Measurements from ENCODE around the gene HACD3.

Gene HACD3

GRCh38 chr15:65576664-65577063 is 46.4 kb downstream of the HACD3 start:
- no peak for TF ChIP-seq CTCF (IDR thresholded peaks at IDR 0.05; ENCODE audit: low read depth, low read length)
- DNase-seq (ENCODE audit: low read depth, low spot score) = peak; percentile 70
- in situ Hi-C loops (cut with HindIII; ENCODE audit: low sequenced_read_pairs) = no loop called here

GRCh38 chr15:65577129-65577996 is 47.1 kb downstream of the HACD3 start:
- in situ Hi-C loops (cut with HindIII; ENCODE audit: low sequenced_read_pairs) = no loop called here
- peak; percentile 9 for DNase-seq (ENCODE audit: low read depth, low spot score)

More at GRCh38 chr15:65576664-65577063, 46.4 kb downstream of the HACD3 start:
- H3K4me3 ChIP-seq (ENCODE audit: low read depth, low read length) = no peak overlapping the region

GRCh38 chr15:65578904-65579728 is 48.9 kb downstream of the HACD3 start:
- no peak for TF ChIP-seq CTCF (IDR thresholded peaks at IDR 0.05; ENCODE audit: low read depth, low read length)
- DNase-seq (ENCODE audit: low read depth, low spot score) = peak; percentile 17
- in situ Hi-C loops (cut with HindIII; ENCODE audit: low sequenced_read_pairs) = no loop called here
- no peak overlapping the region for H3K4me3 ChIP-seq (ENCODE audit: low read depth, low read length)

More at GRCh38 chr15:65577129-65577996, 47.1 kb downstream of the HACD3 start:
- no peak for TF ChIP-seq CTCF (IDR thresholded peaks at IDR 0.05; ENCODE audit: low read depth, low read length)
- no peak overlapping the region for H3K4me3 ChIP-seq (ENCODE audit: low read depth, low read length)

- in situ Hi-C loops (cut with HindIII; ENCODE audit: low sequenced_read_pairs) = no loop called here
- peak; percentile 31 for DNase-seq (ENCODE audit: low read depth, low spot score)
- H3K4me3 ChIP-seq (ENCODE audit: low read depth, low read length) = no peak overlapping the region
- TF ChIP-seq CTCF (IDR thresholded peaks at IDR 0.05; ENCODE audit: low read depth, low read length) = no peak
Measured at GRCh38 chr15:65579762-65580161, 49.5 kb downstream of the HACD3 start.

- TF ChIP-seq CTCF (IDR thresholded peaks at IDR 0.05; ENCODE audit: low read depth, low read length) = no peak
- DNase-seq (ENCODE audit: low read depth, low spot score) = peak; percentile 81
- no peak overlapping the region for H3K4me3 ChIP-seq (ENCODE audit: low read depth, low read length)
- in situ Hi-C loops (cut with HindIII; ENCODE audit: low sequenced_read_pairs) = no loop called here
Measured at GRCh38 chr15:65580287-65580686, 50.0 kb downstream of the HACD3 start.

- TF ChIP-seq CTCF (IDR thresholded peaks at IDR 0.05; ENCODE audit: low read depth, low read length) = no peak
- no peak overlapping the region for H3K4me3 ChIP-seq (ENCODE audit: low read depth, low read length)
- peak; percentile 61 for DNase-seq (ENCODE audit: low read depth, low spot score)
- in situ Hi-C loops (cut with HindIII; ENCODE audit: low sequenced_read_pairs) = no loop called here
Measured at GRCh38 chr15:65583701-65584100, 53.4 kb downstream of the HACD3 start.
